ENCODE results near the gene MAPK8. TPM values are rescaled to one million over a fixed set of nuclear protein-coding genes. Genes with fewer than 3 reads are reported as not detected.

Gene MAPK8
- total and polyA plus RNA-seq, 2 of the 4 experiments (the other 2 are of a cell fraction) = 41.5 to 54.7 TPM

GRCh38 chr10:48462482-48463020 lies 156.1 kb downstream of the MAPK8 start:
- no peak overlapping the region for H2BK120ac ChIP-seq (ENCODE audit: low read depth, low read length)
- dilution Hi-C loops (cut with HindIII; ENCODE audit: low sequenced_read_pairs, unreplicated experiment) = no loop called here
- no peak for ATAC-seq (ENCODE audit: low read depth)
- H4K8ac ChIP-seq (ENCODE audit: low read depth in 2 of 2, low read length in 2 of 2) = no peak overlapping the region
- no peak overlapping the region for H2AFZ ChIP-seq (replicated peaks; ENCODE audit: low read length, poor library complexity)
- H3K18ac ChIP-seq (ENCODE audit: low read depth, low read length) = no peak overlapping the region
- no peak overlapping the region for H3K23ac ChIP-seq (ENCODE audit: low read depth, low read length)
- no peak for DNase-seq
- H3K9me3 ChIP-seq (ENCODE audit: control insufficient read depth, insufficient read depth, low read length) = no peaks in the 10 kb centered on the region
- no peak overlapping the region for H2AK9ac ChIP-seq (replicated peaks; ENCODE audit: low read depth, low read length, poor library complexity)
- CTCF ChIA-PET = no interaction called here
- H3K56ac ChIP-seq (ENCODE audit: extremely low read depth, insufficient read depth, low read length) = no peak overlapping the region
- H3K4ac ChIP-seq (ENCODE audit: low read depth, low read length) = no peak overlapping the region
- H2BK20ac ChIP-seq (ENCODE audit: low read depth, low read length) = no peak overlapping the region
- peaks cover 24% of the 10 kb centered on the region for H4K20me1 ChIP-seq (ENCODE audit: insufficient read depth, low read length)
- no peak overlapping the region for H3K4me2 ChIP-seq (ENCODE audit: low read depth, low read length)
- TF ChIP-seq BHLHE40 (IDR thresholded peaks at IDR 0.05; ENCODE audit: low read depth, low read length) (no peak), RAD21 (IDR thresholded peaks at IDR 0.05; ENCODE audit: low read length) (no peak), FOS (IDR thresholded peaks at IDR 0.05; ENCODE audit: low read depth, low read length) (no peak)
- TF ChIP-seq, protein P1, sequence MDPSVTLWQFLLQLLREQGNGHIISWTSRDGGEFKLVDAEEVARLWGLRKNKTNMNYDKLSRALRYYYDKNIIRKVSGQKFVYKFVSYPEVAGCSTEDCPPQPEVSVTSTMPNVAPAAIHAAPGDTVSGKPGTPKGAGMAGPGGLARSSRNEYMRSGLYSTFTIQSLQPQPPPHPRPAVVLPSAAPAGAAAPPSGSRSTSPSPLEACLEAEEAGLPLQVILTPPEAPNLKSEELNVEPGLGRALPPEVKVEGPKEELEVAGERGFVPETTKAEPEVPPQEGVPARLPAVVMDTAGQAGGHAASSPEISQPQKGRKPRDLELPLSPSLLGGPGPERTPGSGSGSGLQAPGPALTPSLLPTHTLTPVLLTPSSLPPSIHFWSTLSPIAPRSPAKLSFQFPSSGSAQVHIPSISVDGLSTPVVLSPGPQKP (IDR thresholded peaks at IDR 0.05; ENCODE audit: borderline replicate concordance, low read depth, low read length) = no peak
- BruUV-seq (replicated peaks) = no TSS peak
- peaks cover 3% of the 10 kb centered on the region; the same call in 1 of the 2 replicates for H3K4me1 ChIP-seq (ENCODE audit: control insufficient read depth, insufficient read depth, low read length)
- no peak overlapping the region for H3K14ac ChIP-seq (replicated peaks; ENCODE audit: low read depth, low read length)
- H3K36me3 ChIP-seq (ENCODE audit: control insufficient read depth, insufficient read depth, low read length) = no peaks in the 10 kb centered on the region
- POLR2A ChIA-PET (ENCODE audit: unreplicated experiment) = no interaction called here
- H3K79me1 ChIP-seq (ENCODE audit: low read depth in 1 of 2, low read length in 2 of 2) = peaks cover 7 to 76% of the 10 kb centered on the region in 2 experiments; a peak in 3 of 4 replicates
- no peak overlapping the region for H3K9ac ChIP-seq (ENCODE audit: low read depth, low read length)
- H2BK5ac ChIP-seq (ENCODE audit: low read depth, low read length, poor library complexity, severe bottlenecking) = no peak overlapping the region
- peaks cover 6% of the 10 kb centered on the region; the same call in 1 of the 2 replicates for H3K9me1 ChIP-seq (ENCODE audit: insufficient read depth, low read length)
- intact Hi-C loops (cut with micrococcal nuclease) = no loop called here
- no peak overlapping the region for H4K5ac ChIP-seq (ENCODE audit: low read depth, low read length)
- H3K27ac ChIP-seq (ENCODE audit: insufficient read depth, low read length) = no peak overlapping the region
- no peaks in the 10 kb centered on the region for H3K27me3 ChIP-seq (ENCODE audit: control insufficient read depth, insufficient read depth, low read length)
- no peak overlapping the region for H2BK15ac ChIP-seq (ENCODE audit: low read depth, low read length)
- H4K91ac ChIP-seq (ENCODE audit: insufficient read depth, low read depth, low read length) = no peak overlapping the region
- H3K4me3 ChIP-seq (ENCODE audit: insufficient read depth, low read depth, low read length) = no peak overlapping the region
- in situ Hi-C loops (cut with MboI; ENCODE audit: low sequenced_read_pairs) = no loop called here
- H2AK5ac ChIP-seq (ENCODE audit: low read depth, low read length) = no peak overlapping the region
- WGBS, 2 experiments (ENCODE audit: extremely low coverage in 2 of 2, insufficient read length in 1 of 2) = 100% methylated on average over 2 of the region's 5 CpGs; no CpG with 5 or more reads in 1 of the 2 experiments

Measured in IMR-90 (cell line).